ENCODE results near the gene CBFB.

The CBFB gene

GRCh38 chr16:67016681-67017420 lies 12.1 kb upstream of the CBFB start:
- peak in 1 of 2 experiments; percentile 19 for DNase-seq

DNA sequence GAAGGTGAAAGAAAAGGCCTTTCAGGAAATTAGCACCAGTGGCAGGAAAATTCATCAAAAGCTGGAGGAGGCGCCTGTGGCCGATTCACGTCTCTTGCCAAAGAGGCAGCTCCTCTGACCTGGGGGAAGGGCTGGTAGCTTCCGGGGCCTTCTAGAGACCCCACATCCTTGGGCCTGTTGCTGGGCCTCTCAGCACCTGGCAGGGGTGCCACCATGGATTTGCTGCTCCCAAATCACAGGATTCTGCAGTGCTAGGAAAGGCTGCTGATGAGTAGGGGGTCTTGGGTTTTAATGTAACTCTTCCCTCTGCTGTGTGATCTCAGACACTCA lies 11.6 kb upstream of the CBFB start:
- DNase-seq = no peak

DNA sequence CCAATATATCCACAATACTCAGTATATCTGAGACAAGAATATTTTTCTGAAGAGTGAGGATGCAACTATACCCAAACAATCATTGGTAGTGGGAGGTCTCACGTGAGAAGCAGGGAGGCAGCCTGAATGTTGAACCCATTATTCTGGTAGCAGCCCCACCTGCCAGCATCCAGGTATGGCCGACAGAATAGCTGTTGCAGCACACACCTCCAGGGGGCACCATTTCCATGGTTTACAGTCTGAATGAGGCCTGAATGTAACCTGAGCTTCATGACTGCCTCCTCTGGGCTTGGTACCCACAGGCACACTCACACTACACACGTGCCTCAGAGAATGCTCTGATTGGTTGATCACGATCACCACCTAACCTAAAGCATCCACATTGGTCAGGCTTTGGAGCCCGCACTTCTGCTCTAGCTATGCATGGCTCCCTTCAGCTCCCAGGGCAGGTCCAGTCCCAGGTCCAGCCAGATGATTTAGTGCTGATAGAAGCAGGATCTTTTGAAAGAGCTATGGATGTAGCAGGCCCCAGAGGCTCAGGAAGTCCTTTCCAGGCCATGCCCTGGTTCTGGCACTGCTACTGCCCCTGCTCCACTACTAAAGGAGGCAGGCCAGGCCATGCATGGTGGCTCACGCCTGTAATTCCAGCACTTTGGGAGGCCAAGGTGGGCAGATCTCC lies 11.0 kb upstream of the CBFB start:
- peak; percentile 93 to 94 for DNase-seq

- DNase-seq = peak in 1 of 2 experiments; percentile 12
Observed at GRCh38 chr16:67019171-67019570, 9.8 kb upstream of the CBFB start.

GRCh38 chr16:67021321-67021720 lies 7.6 kb upstream of the CBFB start:
- DNase-seq = peak in 1 of 2 experiments; percentile 17

DNA sequence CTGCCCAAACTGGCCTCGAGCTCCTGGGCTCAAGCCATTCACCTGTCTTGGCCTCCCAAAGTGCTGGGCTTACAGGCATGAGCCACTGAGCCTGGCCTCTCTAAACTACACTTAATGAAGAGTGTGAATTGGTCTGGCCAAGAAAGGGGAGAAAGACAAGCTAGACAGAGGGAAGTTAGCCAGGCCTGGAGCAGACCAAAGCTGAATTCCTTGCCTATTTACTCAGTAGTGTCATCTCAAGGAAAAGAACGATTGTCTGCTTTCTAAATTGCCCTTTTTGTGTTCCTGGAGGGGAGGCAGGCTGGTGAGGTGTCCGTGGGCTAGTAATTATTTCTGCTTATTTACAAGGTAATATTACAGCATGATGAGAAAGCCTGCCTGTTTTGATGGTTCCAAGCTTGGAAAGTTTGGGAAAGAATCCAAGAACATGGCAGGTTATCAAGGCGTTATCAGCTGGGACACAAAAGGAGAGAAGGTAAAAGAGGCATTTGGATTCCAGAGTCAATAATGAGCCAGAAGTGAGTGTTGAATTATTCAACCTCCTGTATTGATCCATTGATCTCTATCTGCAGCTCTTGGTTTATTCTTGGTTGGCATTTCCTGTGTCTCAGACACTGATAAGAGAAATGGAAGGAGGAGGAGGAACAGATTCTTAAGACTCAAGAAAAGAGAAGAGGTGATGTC lies 6.3 kb upstream of the CBFB start:
- DNase-seq = peak in 1 of 2 experiments; percentile 14

DNA sequence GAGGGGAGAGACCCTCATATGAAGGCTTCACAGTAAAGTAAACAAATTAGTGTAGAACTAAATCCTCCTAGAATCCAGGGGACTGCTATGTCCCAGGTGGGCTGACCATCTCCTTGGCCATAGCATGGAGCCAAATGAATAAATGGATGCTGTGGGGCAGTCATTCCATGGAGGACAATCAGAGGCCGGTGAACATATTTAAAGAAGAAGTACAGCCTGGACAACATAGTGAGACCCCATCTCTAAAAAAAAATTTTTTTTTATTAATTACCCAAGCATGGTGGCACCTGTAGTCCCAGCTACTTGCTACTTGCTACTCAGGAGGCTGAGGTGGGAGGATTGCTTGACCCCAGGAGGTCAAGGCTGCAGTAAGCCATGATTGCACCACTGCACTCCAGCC lies 5.3 kb upstream of the CBFB start:
- DNase-seq = peak in 1 of 2 experiments; percentile 1

DNA sequence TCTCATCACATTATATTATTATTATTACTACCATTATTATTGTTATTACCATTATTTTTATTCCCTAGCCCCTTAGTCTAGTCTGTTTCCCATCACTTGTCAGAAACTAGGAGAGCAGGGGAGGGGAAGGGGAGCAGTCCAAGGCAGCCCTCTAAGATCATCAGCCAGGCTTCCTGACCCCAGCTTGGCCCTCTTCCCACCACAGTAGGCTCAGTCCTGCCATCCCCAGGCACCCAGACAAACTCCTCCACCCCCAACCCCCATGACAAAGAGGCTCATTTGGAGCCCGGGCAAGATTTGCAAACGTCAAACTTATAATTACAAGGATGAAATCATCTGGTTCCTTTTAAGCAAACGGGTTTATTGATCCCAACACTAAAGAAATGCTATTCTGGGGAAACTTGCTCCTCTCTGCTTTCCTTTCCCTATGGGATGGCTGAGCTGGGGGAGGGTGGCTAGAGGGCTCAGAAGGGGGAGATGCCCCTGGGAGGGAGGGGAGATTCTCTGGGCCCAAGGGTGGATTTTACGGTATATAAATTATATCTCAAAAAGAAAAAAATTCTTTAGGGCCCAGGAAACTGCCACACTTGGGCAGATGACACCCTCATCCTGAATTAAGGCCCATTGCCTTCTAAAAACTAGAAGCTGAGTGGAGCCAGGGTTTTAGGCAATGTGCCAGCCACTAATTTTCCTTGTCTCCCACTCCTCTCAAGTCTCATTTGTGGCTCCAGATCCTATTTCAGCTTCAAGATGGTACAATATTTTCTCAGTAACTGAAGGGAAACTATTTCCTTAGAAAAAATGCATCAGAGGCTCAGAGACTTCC lies 4.4 kb upstream of the CBFB start:
- DNase-seq = peak; percentile 3 to 13

DNA sequence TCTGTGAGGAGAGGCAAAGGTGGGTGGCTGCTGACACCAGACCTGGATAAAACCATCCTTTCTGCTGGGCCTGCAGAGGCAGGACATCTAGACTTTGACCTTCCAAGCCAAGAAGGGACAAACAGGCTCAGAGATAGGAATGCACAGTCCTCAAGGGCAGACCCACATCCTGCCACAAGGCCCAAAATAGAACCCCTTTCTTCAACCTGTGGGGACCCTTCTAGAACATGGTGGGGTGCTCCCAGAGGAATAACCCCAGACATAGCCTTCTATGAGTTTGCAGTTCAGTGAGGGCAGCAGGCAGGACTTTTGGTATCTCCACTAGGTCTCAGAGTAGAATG lies 3.8 kb upstream of the CBFB start:
- peak; percentile 10 to 14 for DNase-seq

DNA sequence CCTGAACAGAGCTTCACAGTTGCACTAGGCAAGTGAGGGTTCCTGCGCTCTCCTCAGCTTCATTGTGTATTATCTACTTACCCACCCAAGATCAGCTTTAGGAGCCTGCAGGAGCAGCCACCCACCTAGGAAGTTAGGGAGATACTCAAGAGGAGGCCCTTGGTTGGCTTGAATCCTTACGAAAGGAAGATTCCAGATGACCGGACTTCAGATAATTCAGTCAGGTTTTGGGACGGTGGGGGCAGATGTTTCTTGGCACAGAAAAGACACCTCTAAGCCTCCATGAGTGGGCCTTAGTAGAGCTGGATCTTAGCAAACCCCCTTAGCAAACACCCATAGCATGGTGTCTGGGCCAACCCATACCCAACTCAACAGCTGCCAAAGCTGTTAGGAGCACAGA lies 2.4 kb upstream of the CBFB start:
- DNase-seq = peak in 1 of 2 experiments; percentile 13

DNA sequence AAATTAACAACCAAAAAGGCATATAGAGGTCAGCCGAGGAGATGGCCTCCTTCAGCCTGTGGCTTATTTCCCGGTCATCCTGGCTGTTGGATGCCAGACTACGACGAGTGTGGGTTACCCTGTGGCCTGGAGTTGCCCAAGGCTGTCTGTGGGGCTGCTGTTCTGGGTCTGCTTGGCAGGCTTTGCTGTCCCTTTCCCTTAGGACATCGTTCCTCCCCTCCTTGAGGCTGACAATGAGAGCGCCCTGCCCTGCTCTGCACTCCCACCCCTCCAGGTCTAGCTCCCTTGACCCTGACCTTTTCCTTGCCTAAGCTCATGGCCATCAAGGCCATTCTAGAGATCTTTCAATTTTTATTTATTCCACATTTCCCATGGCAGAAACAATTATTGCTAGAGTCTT lies 1.9 kb upstream of the CBFB start:
- DNase-seq = peak in 1 of 2 experiments; percentile 12

GRCh38 chr16:67028167-67028695 lies 718 bp upstream of the CBFB start:
- no peak for DNase-seq

- peak; percentile 78 to 80 for DNase-seq
Observed at GRCh38 chr16:67029254-67030096, 526 bp downstream of the CBFB start.

GRCh38 chr16:67030221-67030962 lies 1.4 kb downstream of the CBFB start:
- peak in 1 of 2 experiments; percentile 16 for DNase-seq

DNA sequence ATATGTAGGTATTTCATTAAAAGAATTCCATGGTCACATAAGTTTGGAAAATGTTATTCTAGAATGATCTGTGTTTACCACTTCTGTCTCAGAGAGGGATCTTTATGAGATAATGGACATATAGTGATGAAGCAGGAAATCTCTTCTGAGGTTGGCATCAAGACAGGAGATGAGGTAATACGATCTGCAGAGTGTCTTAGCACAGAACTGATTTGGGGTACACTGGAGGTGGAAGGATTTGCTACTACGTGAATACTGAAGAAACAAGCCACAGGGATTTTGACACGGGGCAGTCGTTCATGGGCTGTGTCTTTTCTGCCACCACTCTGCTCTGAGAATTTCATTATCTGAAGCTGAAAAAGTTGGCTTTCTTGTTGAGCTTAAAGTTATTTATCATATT lies 5.5 kb downstream of the CBFB start:
- DNase-seq = no peak

DNA sequence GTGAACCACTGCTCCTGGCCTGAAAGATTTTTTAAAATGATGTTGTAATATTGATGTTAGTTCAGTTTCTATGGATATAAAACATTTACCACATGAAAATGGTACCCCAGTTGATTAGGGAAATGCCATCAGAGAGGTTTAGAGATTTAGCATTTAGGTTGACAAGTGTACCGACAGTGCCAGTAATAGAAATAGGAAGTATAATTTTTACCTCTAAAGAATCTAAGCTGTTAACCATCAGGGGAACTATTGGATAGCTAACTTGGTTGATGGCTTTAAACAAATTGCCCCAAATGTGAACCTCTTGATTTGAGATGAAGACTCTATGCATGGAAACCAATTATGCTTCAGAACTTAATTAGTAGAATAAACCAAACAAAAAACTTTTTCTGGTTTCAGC lies 6.4 kb downstream of the CBFB start:
- DNase-seq = no peak

- no peak for DNase-seq
Observed at GRCh38 chr16:67036323-67036741, 7.4 kb downstream of the CBFB start.

GRCh38 chr16:67039260-67040020 lies 10.5 kb downstream of the CBFB start:
- DNase-seq = no peak

DNA sequence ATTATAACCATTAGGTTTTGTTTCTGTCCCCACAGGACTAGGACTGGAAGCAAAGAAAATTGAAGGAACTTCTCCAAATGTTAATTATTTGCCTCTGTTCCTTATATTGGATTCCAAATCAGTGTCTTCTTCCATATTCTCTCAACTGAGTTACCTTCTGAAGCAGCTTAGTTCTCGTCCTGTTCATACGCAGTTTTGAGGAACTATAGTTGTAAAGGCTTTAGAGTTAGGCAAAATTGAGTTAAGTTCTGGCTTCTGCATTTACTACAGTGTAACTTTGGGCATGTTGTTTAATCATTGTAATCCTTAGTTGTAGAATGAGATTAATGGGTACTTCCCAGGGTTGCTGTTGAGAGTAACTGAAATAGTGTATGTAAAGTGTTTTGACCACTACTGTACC lies 11.2 kb downstream of the CBFB start:
- no peak for DNase-seq

DNA sequence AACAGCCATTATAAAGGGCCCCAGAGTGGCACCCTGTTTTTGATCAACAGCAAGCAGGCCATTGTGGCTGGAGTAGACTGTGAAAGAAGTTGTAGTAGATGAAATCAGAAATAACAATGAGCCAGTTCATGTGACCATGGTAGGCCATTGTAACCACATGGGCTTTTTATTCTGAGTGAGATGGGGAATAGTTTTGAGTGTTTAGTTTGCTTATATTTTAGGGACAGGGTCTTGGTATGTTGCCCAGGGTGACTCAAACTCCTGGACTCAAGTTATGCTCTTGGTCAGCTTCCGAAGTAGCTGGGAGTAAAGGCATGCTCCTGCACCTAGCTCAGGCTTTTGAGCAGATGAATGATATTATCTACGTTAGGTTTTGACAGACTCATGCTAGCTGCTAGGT lies 12.0 kb downstream of the CBFB start:
- no peak for DNase-seq
